Fibroblast of lung (primary cell): ENCODE results near the gene SGO2. TPM values are rescaled to one million over a fixed set of nuclear protein-coding genes. Genes with fewer than 3 reads are reported as not detected.

Source experiments
- DNase-seq, 2 donors: peaks; one replicate each; pipeline versions ENCODE4 v3.0.0 to v3.0.0-alpha.2; 2010; ENCODE audit warnings: low read depth in 2 of 2
- H2AFZ ChIP-seq: 2 replicates; pipeline ENCODE4 v1.5.1; 2012; ENCODE audit warnings: low read length, control low read depth, inconsistent platforms
- H3K27ac ChIP-seq: 2 replicates; pipeline ENCODE4 v1.5.1; 2011; ENCODE audit warnings: low read length, control low read depth; ENCODE audit not compliant: insufficient read depth
- H3K27me3 ChIP-seq: 2 replicates; pipeline ENCODE4 v1.5.1; 2011; ENCODE audit warnings: mild to moderate bottlenecking, low read length; ENCODE audit not compliant: control insufficient read depth, insufficient read depth
- H3K36me3 ChIP-seq: 2 replicates; pipeline ENCODE4 v1.5.1; 2011; ENCODE audit warnings: low read length; ENCODE audit not compliant: control insufficient read depth, insufficient read depth
- H3K4me1 ChIP-seq: 2 replicates; pipeline ENCODE4 v1.5.1; 2011; ENCODE audit warnings: low read length; ENCODE audit not compliant: control insufficient read depth, insufficient read depth; ENCODE audit errors: extremely low read depth
- H3K4me2 ChIP-seq: 2 replicates; pipeline ENCODE4 v1.5.1; 2011; ENCODE audit warnings: low read length, control low read depth; ENCODE audit not compliant: insufficient read depth; ENCODE audit errors: extremely low read depth
- H3K4me3 ChIP-seq, 4 experiments: fragments of 200-600 bp in 1 of 4; sonication (generic) in 1 of 4; replicated peaks in 1 of 4; 2 replicates each; pipeline ENCODE4 v1.5.1; 2011 to 2016; ENCODE audit warnings: low read length in 4 of 4, low read depth in 3 of 4, mild to moderate bottlenecking in 3 of 4, control low read depth in 2 of 4, inconsistent platforms in 1 of 4, mixed read lengths in 1 of 4; ENCODE audit not compliant: insufficient read depth in 1 of 4; ENCODE audit errors: control extremely low read depth in 1 of 4
- H3K79me2 ChIP-seq: 2 replicates; pipeline ENCODE4 v1.5.1; 2012; ENCODE audit warnings: mild to moderate bottlenecking, low read length, inconsistent platforms; ENCODE audit not compliant: control insufficient read depth, insufficient read depth
- H3K9ac ChIP-seq: 2 replicates; pipeline ENCODE4 v1.5.1; 2011; ENCODE audit warnings: mild to moderate bottlenecking, low read length, control low read depth; ENCODE audit not compliant: insufficient read depth
- H3K9me3 ChIP-seq: 2 replicates; pipeline ENCODE4 v1.5.1; 2012; ENCODE audit warnings: low read depth, low read length; ENCODE audit not compliant: control insufficient read depth, insufficient read depth
- H4K20me1 ChIP-seq: 2 replicates; pipeline ENCODE4 v1.5.1; 2011; ENCODE audit warnings: low read length; ENCODE audit not compliant: control insufficient read depth, insufficient read depth; ENCODE audit errors: extremely low read depth
- CTCF ChIP-seq, 2 donors: IDR thresholded peaks in 1 of 2; conservative IDR thresholded peaks in 1 of 2; 1 replicate in 1 of 2; 2 replicates in 1 of 2; pipeline ENCODE4 v1.5.1; 2011 to 2012; ENCODE audit warnings: low read length in 2 of 2, control low read depth in 1 of 2, inconsistent platforms in 1 of 2, low read depth in 1 of 2, mild to moderate bottlenecking in 1 of 2
- EZH2 ChIP-seq: IDR thresholded peaks from 2 replicates; pipeline ENCODE4 v1.5.1; 2012; ENCODE audit warnings: low read length, control low read depth, mild to moderate bottlenecking; ENCODE audit errors: missing control alignments
- polyA plus RNA-seq, 2 donors: library from polyadenylated mRNA; depleted of rRNA in 1 of 2; stranded (reverse) in 1 of 2; unstranded in 1 of 2; fragments of >200 nt; gene quantifications; 2 replicates each; pipeline ENCODE4 v1.2.1, GENCODE V29; 2011 to 2012; ENCODE audit warnings: missing spikeins in 1 of 2
- total RNA-seq: library from RNA; depleted of rRNA; stranded (reverse); fragments of >200 nt; gene quantifications from 2 replicates; pipeline ENCODE4 v1.2.1, GENCODE V29; 2014

The SGO2 gene
- total and polyA plus RNA-seq, 2 donors (not counting 1 experiment from before 2014, with no cell fraction given) = 5.4 to 6.9 TPM

GRCh38 chr2:200578778-200579177 is 52.8 kb downstream of the SGO2 start:
- DNase-seq = peak; percentile 13 to 43
- Histone ChIP-seq H3K4me1 (no peaks in the 10 kb centered on the region), H3K9me3 (no peaks in the 10 kb centered on the region), H3K36me3 (no peaks in the 10 kb centered on the region), H3K27me3 (no peaks in the 10 kb centered on the region), H3K4me2 (no peak overlapping the region), H2AFZ (no peak overlapping the region), H3K9ac (no peak overlapping the region), H3K79me2 (no peaks in the 10 kb centered on the region), H3K27ac (no peak overlapping the region), H4K20me1 (no peaks in the 10 kb centered on the region), H3K4me3 (no peak overlapping the region)
- no peak for TF ChIP-seq EZH2
- peak; percentile 21 to 53 for TF ChIP-seq CTCF (conservative IDR thresholded peaks at IDR 0.05 in 1 of 2, IDR thresholded peaks at IDR 0.05 in 1 of 2; ENCODE audit: low read depth in 1 of 2, low read length in 2 of 2)

- no peak overlapping the region for H3K9ac ChIP-seq
- no peak overlapping the region for H3K4me3 ChIP-seq
- no peak for TF ChIP-seq EZH2
- no peak for TF ChIP-seq CTCF (conservative IDR thresholded peaks at IDR 0.05 in 1 of 2, IDR thresholded peaks at IDR 0.05 in 1 of 2; ENCODE audit: low read depth in 1 of 2, low read length in 2 of 2)
- no peak overlapping the region for H2AFZ ChIP-seq
- H3K9me3 ChIP-seq = no peaks in the 10 kb centered on the region
- H3K4me1 ChIP-seq = no peaks in the 10 kb centered on the region
- H3K36me3 ChIP-seq = no peaks in the 10 kb centered on the region
- H3K27ac ChIP-seq = no peak overlapping the region
- no peak overlapping the region for H3K4me2 ChIP-seq
- H4K20me1 ChIP-seq = no peaks in the 10 kb centered on the region
- no peaks in the 10 kb centered on the region for H3K27me3 ChIP-seq
- no peak for DNase-seq
- no peaks in the 10 kb centered on the region for H3K79me2 ChIP-seq
Observed at GRCh38 chr2:200584639-200585038, 58.6 kb downstream of the SGO2 start.

- Histone ChIP-seq H3K4me3 (peak overlapping the region; percentile 40 to 81 (median 58)), H3K36me3 (no peaks in the 10 kb centered on the region), H3K9me3 (no peaks in the 10 kb centered on the region), H3K27me3 (no peaks in the 10 kb centered on the region), H2AFZ (peak overlapping the region; percentile 53), H3K79me2 (no peaks in the 10 kb centered on the region), H3K4me2 (peak overlapping the region; percentile 88), H3K9ac (no peak overlapping the region), H3K27ac (no peak overlapping the region), H3K4me1 (no peaks in the 10 kb centered on the region), H4K20me1 (no peaks in the 10 kb centered on the region)
- DNase-seq = no peak
- TF ChIP-seq EZH2 (no peak), CTCF (conservative IDR thresholded peaks at IDR 0.05 in 1 of 2, IDR thresholded peaks at IDR 0.05 in 1 of 2; ENCODE audit: low read depth in 1 of 2, low read length in 2 of 2) (no peak)
Observed at GRCh38 chr2:200585340-200585729, 59.3 kb downstream of the SGO2 start.
